OCI-LY7 (cell line): Measurements from ENCODE around the gene TAF3. TPM values are rescaled to one million over a fixed set of nuclear protein-coding genes. Genes with fewer than 3 reads are reported as not detected.

Source experiments
- BruUV-seq: library from RNA; stranded (reverse); fragments of 400-500 nt; replicated peaks from 2 replicates; lab custom pipeline; 2021; lab: Mats Ljungman, UMichigan
- CTCF ChIA-PET: fragments of 300-600 bp; sonication (Branson Sonifier 250); formaldehyde crosslinking; loops from one replicate; lab custom pipeline; 2022; ENCODE audit warnings: antibody characterized with exemption; ENCODE audit not compliant: unreplicated experiment; lab: Charles Lee
- POLR2A ChIA-PET: fragments of 300-600 bp; sonication (Branson Sonifier 250); formaldehyde crosslinking; loops from one replicate; lab custom pipeline; 2022; ENCODE audit warnings: antibody characterized with exemption; lab: Charles Lee
- DNase-seq: peaks from one replicate; pipeline ENCODE4 v3.0.0-alpha.2; 2015; ENCODE audit warnings: low spot score
- H2AFZ ChIP-seq: fragments of 200-600 bp; sonication (generic), shearing (Covaris generic); 2 replicates; pipeline ENCODE4 v1.6.1; 2014; ENCODE audit warnings: mild to moderate bottlenecking, antibody characterized with exemption, low read length, moderate library complexity
- H3K27ac ChIP-seq: fragments of 200-600 bp; sonication (generic); 2 replicates; pipeline ENCODE4 v1.5.1; 2014; ENCODE audit warnings: mixed run types, low read depth, mild to moderate bottlenecking, moderate library complexity, low read length, inconsistent platforms; ENCODE audit not compliant: poor library complexity, severe bottlenecking
- H3K36me3 ChIP-seq: fragments of 200-600 bp; sonication (generic); 2 replicates; pipeline ENCODE4 v1.6.1; 2014; ENCODE audit warnings: mild to moderate bottlenecking, antibody characterized with exemption, low read length, moderate library complexity, mixed read lengths; ENCODE audit not compliant: insufficient read depth
- H3K4me1 ChIP-seq: fragments of 200-600 bp; sonication (generic); 2 replicates; pipeline ENCODE4 v1.5.1; 2014; ENCODE audit warnings: mild to moderate bottlenecking, low read length; ENCODE audit not compliant: insufficient read depth, poor library complexity, severe bottlenecking
- H3K4me2 ChIP-seq: fragments of 200-600 bp; sonication (generic); 2 replicates; pipeline ENCODE4 v1.6.1; 2014; ENCODE audit warnings: mild to moderate bottlenecking, low read length
- H3K4me3 ChIP-seq: fragments of 200-600 bp; sonication (generic); 2 replicates; pipeline ENCODE4 v1.5.1; 2014; ENCODE audit warnings: mild to moderate bottlenecking, low read depth, low read length; ENCODE audit not compliant: poor library complexity, severe bottlenecking
- H3K79me2 ChIP-seq: fragments of 200-600 bp; sonication (generic); 2 replicates; pipeline ENCODE4 v1.6.1; 2016; ENCODE audit warnings: low read depth, mild to moderate bottlenecking, low read length, moderate library complexity, mixed read lengths; ENCODE audit not compliant: insufficient read depth
- H3K9me2 ChIP-seq: fragments of 200-600 bp; sonication (generic); 2 replicates; pipeline ENCODE4 v1.6.1; 2016; ENCODE audit warnings: mild to moderate bottlenecking, low read length, mixed read lengths; ENCODE audit not compliant: insufficient read depth
- H3K9me3 ChIP-seq: fragments of 200-600 bp; sonication (generic); 2 replicates; pipeline ENCODE4 v1.6.1; 2014; ENCODE audit warnings: mild to moderate bottlenecking, mixed run types, low read length, mixed read lengths
- H4K20me1 ChIP-seq: fragments of 200-600 bp; sonication (generic); 2 replicates; pipeline ENCODE4 v1.6.1; 2014; ENCODE audit warnings: mild to moderate bottlenecking, antibody characterized with exemption, low read length, moderate library complexity, mixed read lengths; ENCODE audit not compliant: insufficient read depth
- CTCF ChIP-seq: fragments of 200-600 bp; sonication (generic); conservative IDR thresholded peaks from 2 replicates; pipeline ENCODE4 v1.5.1; 2014; ENCODE audit warnings: mild to moderate bottlenecking, antibody characterized with exemption, low read length, moderate library complexity, mixed read lengths
- EZH2phosphoT487 ChIP-seq: fragments of 200-600 bp; sonication (generic); IDR thresholded peaks from 2 replicates; pipeline ENCODE4 v1.6.1; 2018; ENCODE audit warnings: low read depth, borderline replicate concordance, mild to moderate bottlenecking, mixed run types, antibody characterized with exemption, low read length, moderate library complexity, mixed read lengths
- intact Hi-C: fragments of 100-400 bp; cut with micrococcal nuclease; formaldehyde crosslinking; loops from one replicate; pipeline ENCODE4 v1.10.0; 2022; ENCODE audit not compliant: unreplicated experiment
- total RNA-seq, 2 experiments: library from RNA; depleted of rRNA in 1 of 2; stranded (reverse); fragments of >200 nt in 1 of 2; shearing (Covaris generic) in 1 of 2; gene quantifications; 2 replicates each; pipeline ENCODE4 v1.2.3, GENCODE V29; 2014 to 2022

TAF3 gene
- total RNA-seq, 2 experiments from 2014 or later, result 3.8 to 11.1 TPM

GRCh38 chr10:7856678-7857077 is 38.4 kb downstream of the TAF3 start:
- DNase-seq, result no peak
- Histone ChIP-seq H3K4me2 (no peak overlapping the region), H3K9me3 (peaks cover 4% of the 10 kb centered on the region), H3K27ac (no peak overlapping the region), H2AFZ (no peak overlapping the region), H3K4me3 (no peak overlapping the region), H3K9me2 (no peaks in the 10 kb centered on the region), H3K36me3 (no peaks in the 10 kb centered on the region), H3K4me1 (no peaks in the 10 kb centered on the region), H4K20me1 (no peaks in the 10 kb centered on the region), H3K79me2 (no peaks in the 10 kb centered on the region)
- TF ChIP-seq EZH2phosphoT487, result no peak
- TF ChIP-seq CTCF, result no peak
- no TSS peak for BruUV-seq
- CTCF ChIA-PET, result no interaction called here
- POLR2A ChIA-PET, result interaction anchor here (1.0 kb wide), 1 partner anchor 14 kb away, joined by 4 read pairs; no protein-coding TSS in a partner anchor
- intact Hi-C loops, result no loop called here

- H3K4me2 ChIP-seq, result no peak overlapping the region
- H3K9me3 ChIP-seq, result peaks cover 10% of the 10 kb centered on the region
- H2AFZ ChIP-seq, result no peak overlapping the region
- no peaks in the 10 kb centered on the region for H3K79me2 ChIP-seq
- H3K27ac ChIP-seq, result no peak overlapping the region
- ChIA-PET POLR2A (interaction anchor here (0.6 to 1.0 kb wide), 6 partner anchors 9 to 395 kb away, joined by 4 read pairs; no protein-coding TSS in a partner anchor), CTCF (no interaction called here)
- no peaks in the 10 kb centered on the region for H3K4me1 ChIP-seq
- no TSS peak for BruUV-seq
- no peaks in the 10 kb centered on the region for H3K9me2 ChIP-seq
- H3K36me3 ChIP-seq, result no peaks in the 10 kb centered on the region; the same call in 1 of the 2 replicates
- TF ChIP-seq EZH2phosphoT487, result no peak
- TF ChIP-seq CTCF, result no peak
- DNase-seq, result no peak
- H4K20me1 ChIP-seq, result no peaks in the 10 kb centered on the region
- H3K4me3 ChIP-seq, result no peak overlapping the region
- intact Hi-C loops, result no loop called here
Observed at GRCh38 chr10:7857262-7857661, 39.0 kb downstream of the TAF3 start.

GRCh38 chr10:7861509-7862120 is 43.3 kb downstream of the TAF3 start:
- TF ChIP-seq EZH2phosphoT487 (no peak), CTCF (no peak)
- Histone ChIP-seq H4K20me1 (no peaks in the 10 kb centered on the region), H3K9me2 (no peaks in the 10 kb centered on the region), H3K36me3 (no peaks in the 10 kb centered on the region; the same call in 1 of the 2 replicates), H3K9me3 (peaks cover 16% of the 10 kb centered on the region), H2AFZ (no peak overlapping the region), H3K4me2 (no peak overlapping the region), H3K27ac (no peak overlapping the region), H3K79me2 (no peaks in the 10 kb centered on the region), H3K4me1 (no peaks in the 10 kb centered on the region), H3K4me3 (no peak overlapping the region)
- no TSS peak for BruUV-seq
- no peak for DNase-seq
- intact Hi-C loops, result no loop called here
- ChIA-PET CTCF (no interaction called here), POLR2A (interaction anchor here (0.6 to 1.1 kb wide), 2 partner anchors 203 to 1992 kb away, joined by 3 read pairs; no protein-coding TSS in a partner anchor)
